Ishikawa (cell line): ENCODE data around the gene HYPK.

Experiments used
- CEBPB ChIP-seq: IDR thresholded peaks from 2 replicates; pipeline ENCODE4 v1.6.1; 2012
- EP300 ChIP-seq: IDR thresholded peaks from 2 replicates; pipeline ENCODE4 v1.6.1; 2012; ENCODE audit warnings: borderline replicate concordance
- FOXM1 ChIP-seq: IDR thresholded peaks from 2 replicates; pipeline ENCODE4 v1.6.1; 2012; ENCODE audit warnings: low read depth, borderline replicate concordance
- MAX ChIP-seq: IDR thresholded peaks from 2 replicates; pipeline ENCODE4 v1.6.1; 2012
- NFIC ChIP-seq: IDR thresholded peaks from 2 replicates; pipeline ENCODE4 v1.6.1; 2012
- RAD21 ChIP-seq: IDR thresholded peaks from 2 replicates; pipeline ENCODE4 v1.6.1; 2012; ENCODE audit warnings: low read depth
- REST ChIP-seq: IDR thresholded peaks from 2 replicates; pipeline ENCODE4 v1.6.1; 2012; ENCODE audit warnings: low read depth, mild to moderate bottlenecking
- TAF1 ChIP-seq: IDR thresholded peaks from 2 replicates; pipeline ENCODE4 v1.6.1; 2012; ENCODE audit warnings: low read depth, mild to moderate bottlenecking
- TCF12 ChIP-seq: IDR thresholded peaks from 2 replicates; pipeline ENCODE4 v1.6.1; 2012; ENCODE audit warnings: low read depth
- USF1 ChIP-seq: IDR thresholded peaks from 2 replicates; pipeline ENCODE4 v1.6.1; 2012

GRCh38 chr15:43795997-43796396 is 4.4 kb upstream of the HYPK start:
- no peak for TF ChIP-seq USF1
- TF ChIP-seq TAF1: no peak
- no peak for TF ChIP-seq NFIC
- TF ChIP-seq EP300: no peak
- no peak for TF ChIP-seq REST
- no peak for TF ChIP-seq MAX
- TF ChIP-seq RAD21: no peak
- no peak for TF ChIP-seq FOXM1
- TF ChIP-seq CEBPB: no peak
- TF ChIP-seq TCF12: no peak
